T1000 (cell line): ENCODE data around the gene SHOC1.
"Not testable (repeated sequence)": the region's sequence is repeated elsewhere in the genome, so short reads cannot be mapped to it uniquely, and the experiment has no call there.

Source experiments
- DNase-seq: peaks from one replicate; lab custom pipeline; 2025; ENCODE audit warnings: mixed read lengths; lab: John Stamatoyannopoulos, UW

Gene SHOC1

DNA sequence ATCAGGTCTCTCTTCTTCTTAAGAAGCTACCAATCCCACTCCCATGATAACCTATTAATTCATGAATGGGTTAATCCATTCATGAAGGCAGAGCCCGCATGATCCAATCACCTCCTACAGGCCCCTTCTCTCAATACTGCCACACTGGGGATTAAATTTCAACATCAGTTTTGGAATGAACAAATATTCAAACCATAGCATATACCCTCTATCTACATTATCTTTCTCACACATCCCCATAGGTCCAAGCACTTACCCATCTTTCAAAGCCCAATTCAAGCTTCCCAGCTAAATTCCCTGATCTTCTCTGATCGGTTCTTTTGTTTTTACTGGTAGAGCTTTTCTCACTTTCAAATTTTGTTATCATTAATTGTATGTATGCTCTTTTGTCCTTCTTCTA is 10.5 kb upstream of the SHOC1 start:
- no peak for DNase-seq

DNA sequence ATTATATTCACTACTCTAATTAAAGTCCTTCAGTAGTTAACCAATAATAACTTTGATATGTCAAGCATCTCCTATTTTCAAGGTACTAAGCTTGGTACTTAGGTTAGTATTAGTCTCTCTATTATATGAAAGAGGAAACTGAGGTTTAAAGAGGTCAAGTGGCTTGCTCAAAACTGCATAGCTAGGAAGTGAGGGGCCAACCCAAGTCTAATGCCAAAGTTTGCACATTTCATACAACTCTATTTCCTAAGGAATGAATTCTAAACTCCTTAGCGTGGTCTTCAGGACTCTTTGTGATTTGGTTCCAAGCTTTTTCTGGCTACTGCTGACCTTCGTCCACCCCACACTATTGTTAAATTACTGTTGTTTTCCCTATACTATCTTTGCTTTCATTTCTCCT is 9.9 kb upstream of the SHOC1 start:
- DNase-seq: no peak

DNA sequence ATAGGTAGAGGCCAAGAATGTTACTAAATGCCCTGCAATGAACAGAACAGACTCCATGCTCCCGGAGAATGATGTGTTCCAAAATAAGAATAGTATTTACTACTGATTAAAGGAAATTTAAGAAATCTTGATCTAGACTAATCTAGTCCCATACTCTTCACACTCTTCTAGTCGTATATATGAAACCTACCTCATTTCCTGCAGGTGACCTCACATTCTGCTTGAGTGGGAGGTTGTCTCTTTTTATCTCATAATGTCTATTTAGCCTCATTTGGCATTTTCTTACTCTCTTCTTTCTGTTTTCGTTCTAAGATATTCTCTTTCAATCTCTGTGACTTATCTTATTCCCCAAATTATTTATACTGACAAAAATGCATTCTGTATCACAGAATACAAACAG is 9.2 kb upstream of the SHOC1 start:
- no peak for DNase-seq

DNA sequence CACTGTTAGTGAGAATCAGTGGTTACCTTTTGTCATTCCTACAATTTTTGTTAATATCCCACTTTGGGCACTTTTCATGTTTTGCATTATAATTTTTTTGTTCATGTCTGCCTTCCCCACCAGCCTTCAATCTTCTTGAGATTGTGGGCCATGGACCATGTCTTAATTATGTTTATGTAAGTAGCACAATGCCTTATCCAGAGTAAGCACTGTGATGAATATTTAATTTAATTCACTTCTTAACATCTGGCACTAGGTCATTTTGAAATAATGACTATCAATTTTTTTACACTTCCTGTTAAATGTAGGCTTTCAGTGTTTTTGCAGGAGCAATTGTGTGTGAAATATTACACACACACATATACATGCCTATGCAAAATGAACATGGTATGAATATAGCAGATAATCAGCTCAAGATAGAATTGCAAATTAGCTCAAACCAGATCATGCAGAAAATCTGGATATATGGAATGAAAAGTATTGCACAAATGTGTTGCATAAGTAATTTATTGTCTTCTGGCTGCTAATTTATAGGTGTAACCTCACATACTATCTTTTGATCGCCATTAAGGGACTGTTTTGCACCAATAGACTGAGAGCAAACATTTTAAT is 5.3 kb upstream of the SHOC1 start:
- no peak for DNase-seq

DNA sequence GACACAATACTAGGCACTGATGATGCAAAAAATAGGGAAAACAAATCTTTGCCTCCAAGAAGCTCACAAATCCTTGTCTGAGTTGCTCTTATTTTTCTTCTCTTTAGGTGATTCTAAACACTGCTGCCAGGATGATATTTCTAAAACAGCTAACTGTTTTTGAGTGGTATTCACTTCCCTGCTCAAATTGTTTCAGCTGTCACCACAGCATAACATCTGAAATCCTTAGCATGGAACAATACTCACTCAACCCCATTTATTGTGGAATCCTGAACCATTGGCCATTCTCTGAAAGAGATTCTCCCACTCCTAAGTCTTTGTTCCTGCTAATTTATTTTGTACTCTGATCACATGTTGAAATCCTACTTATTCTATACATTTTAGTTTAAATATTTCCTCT is 4.8 kb upstream of the SHOC1 start:
- no peak for DNase-seq

DNA sequence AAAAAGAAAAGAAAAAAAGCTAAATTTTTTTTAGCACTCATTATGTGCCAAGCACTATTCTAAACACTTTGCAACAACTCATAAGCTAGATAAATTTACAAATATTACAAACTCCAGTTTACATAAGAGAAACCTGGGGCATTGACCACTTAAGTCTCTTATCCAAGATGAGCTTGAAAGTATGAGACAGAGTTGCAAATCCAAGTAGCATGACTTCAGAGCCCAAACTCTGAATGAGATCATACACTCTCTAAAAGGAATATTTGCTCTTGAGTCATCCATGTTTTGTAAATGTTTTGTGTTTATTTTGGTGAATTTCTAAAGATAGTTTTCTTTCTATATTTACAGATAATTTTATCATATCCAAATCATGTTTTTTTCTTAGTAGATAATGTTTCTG is 4.0 kb upstream of the SHOC1 start:
- no peak for DNase-seq

DNA sequence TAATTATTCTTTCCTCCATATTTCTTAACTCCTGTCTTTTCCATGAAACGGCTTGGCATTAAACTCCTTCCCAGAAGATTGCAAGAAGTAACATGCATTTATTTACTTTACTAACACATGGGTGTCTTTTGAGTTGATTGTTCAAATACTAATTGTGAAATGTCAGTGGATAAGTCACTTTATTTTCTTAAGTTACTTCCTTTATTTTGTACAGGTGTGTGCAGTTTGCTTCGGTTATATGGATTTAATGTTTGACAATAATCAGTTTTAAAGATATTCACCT is 761 bp upstream of the SHOC1 start:
- no peak for DNase-seq

DNA sequence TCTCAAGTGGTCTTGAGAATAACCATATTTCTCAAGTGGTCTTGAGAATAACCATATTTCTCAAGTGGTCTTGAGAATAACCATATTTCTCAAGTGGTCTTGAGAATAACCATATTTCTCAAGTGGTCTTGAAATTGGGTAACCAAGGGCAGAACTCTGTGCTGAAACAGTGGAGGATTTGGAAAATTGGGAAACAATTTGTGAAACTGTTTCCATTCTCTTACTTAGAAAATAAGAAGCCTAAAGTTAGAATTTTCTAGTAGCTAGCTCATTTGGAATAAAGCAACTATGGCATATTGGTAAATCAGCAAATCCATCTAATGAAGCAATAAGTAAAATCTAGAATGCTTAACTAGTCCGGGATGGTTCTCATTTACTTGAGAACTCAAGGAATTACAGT is 2.9 kb downstream of the SHOC1 start:
- not testable (repeated sequence) for DNase-seq

DNA sequence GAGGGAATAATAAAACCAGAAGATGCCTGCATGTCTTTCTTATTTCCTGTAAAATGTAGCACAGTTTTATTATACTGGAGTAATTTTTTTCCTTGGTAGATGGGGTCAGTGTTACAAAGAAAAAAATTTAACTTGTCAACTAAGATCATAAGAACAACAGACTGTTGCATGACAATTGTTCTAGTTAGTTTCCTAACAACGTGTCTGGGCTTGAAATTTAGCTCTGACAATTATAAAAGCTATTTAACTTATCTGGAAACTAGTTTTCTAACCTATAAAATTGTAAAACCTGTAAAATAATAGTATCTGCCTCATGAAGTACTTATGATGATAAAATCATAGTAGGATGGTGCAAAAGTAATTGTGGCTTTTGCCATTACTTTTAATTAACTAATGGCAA is 4.9 kb downstream of the SHOC1 start:
- no peak for DNase-seq

DNA sequence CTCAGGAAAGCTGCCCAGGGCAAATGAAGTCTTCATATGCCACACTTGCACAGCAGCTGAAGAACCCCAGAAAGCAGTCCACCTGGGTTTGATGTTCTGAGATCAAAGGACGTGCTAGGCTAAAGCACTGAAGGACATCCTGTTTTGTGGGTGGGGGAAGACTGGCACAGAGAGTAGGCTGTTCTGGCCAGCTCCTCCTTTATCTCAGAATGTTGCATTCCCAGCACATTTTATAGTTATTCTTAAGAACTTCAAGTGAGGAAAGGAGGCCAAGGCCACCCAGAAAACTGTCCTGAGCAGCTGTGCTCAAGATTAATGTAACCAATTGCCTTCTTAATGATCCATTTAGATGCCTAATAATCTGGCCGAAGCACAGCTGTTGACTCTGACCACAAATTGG is 10.9 kb downstream of the SHOC1 start:
- DNase-seq: no peak

DNA sequence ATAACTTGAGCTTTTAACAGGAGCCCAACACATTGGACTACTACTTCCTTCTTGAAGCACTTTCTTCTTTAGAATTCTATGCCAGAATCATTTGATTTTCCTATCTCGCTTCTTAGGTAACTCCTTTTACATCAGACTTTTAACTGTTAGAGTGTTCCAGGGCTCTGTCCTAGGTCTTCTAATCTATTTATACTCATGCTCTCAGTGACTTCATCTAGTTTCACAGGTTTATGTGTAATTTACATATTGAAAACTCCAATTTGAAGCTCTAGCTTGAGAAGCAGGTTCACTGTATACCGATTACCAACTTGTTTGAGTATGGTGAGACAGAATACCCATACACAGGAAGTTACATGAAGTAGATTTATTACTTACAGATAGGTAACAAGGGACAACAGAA is 11.3 kb downstream of the SHOC1 start:
- DNase-seq: no peak

DNA sequence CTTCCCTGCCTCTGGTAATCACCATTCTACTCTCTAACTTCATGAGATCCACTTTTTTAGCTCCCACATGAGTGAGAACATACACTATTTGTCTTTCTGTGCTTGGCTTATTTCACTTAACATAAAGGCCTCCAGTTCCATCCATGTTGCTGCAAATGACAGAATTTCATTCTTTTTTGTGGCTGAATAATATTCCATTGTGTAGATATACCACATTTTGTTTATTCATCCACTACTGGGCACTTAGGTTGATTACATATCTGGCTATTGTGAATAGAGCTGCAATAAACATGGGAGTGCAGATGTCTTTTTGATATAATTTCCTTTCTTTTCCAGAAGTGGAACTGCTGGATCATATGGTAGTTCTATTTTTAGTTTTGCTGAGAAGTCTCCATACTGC is 28.7 kb downstream of the SHOC1 start:
- no peak for DNase-seq

DNA sequence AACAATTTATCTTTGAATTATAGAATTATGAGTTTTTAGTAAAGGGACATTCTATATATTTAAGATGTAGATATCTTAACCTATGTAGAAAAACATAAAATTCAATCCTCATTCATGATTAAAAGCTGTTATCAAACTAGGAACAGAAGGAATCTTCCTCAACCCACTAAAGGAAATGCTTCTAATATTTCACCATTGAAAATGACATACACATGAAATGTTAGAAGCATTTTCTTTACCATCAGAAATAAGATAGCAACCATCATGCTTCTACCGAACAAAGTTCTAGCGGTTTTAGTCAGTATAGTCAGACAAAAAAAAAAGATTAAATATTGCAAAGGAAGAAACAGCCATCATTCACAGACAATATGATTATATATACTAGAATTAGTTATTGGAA is 32.2 kb downstream of the SHOC1 start:
- no peak for DNase-seq

DNA sequence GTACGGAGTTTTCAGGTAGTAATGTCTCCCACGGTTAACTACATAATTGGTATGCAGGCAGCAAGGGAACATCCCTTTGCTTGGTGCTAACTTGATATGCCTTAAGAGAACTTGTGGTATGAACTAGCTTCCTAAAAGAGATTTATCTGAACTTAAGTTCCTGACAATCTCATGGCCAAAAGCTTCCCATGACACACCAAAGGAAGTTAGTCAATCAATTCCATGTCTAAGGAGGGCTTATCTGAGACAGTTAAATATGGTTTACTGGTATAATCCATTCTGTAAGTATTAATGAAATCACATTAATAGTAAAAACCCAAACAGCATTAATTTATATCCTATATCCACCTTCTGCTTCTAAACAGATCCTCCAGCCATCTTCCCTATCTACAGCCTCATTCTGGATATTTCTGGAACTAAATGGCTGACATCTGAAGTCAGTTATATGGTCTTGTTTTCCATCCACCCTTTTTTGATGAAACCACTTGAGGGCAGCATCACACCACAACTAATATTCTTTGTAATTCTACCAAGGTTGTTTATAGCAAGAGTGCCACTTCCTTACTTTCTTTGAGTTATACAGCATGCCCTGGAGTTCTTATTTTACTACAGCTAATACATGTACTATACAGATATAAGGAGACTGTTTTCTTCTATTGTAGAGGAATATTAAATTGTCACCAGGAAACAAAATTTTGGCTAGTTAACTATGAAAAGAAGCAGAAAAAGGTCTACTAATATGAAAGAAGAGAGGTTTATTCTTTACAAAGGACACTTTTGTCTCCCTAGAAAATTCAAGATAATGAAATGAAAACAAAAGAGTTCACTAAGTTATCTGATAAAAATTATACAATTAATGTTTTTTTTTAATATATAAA is 34.7 kb downstream of the SHOC1 start:
- DNase-seq: peak; percentile 48

DNA sequence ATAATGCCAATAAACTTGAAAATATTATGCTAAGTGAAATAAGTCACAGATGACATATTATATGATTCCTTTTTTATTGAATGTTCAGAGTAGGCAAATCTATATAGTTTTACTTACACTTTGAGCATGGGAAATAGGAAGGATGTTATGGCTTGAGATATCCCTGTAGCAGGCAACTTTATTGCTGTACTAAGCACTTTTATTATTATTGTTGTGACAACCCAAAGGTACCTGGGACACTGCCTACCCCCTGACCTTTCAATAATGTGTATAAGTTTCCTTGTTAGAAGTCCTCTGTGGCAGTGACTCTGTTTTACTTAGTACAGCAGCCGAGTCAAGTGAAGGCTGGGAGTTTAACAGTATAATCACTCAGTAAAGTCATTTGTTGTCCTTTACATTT is 39.9 kb downstream of the SHOC1 start:
- no peak for DNase-seq

DNA sequence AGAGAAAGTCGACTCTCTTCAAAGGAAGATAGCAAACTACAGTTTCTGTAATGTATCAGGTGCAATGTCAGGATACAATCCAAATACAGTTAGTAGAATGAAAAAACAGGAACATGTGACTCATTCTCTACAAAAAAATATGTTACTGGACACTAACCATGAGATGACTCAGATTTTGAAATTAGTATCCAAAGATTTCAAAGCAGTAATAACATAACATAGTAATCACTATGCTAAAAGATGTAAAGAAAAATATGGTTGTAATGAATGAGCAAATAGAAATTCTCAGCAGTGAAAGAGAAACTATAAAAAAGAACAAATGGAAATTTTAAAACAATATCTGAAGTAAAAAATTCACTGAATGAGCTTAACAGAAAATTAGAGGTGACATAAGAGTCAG is 42.3 kb downstream of the SHOC1 start:
- DNase-seq: no peak
